BLaER1 treated with 17β-estradiol and CSF1 and Interleukin-3, amounts not matched to agents 10 nM and 100 nM (cell line): ENCODE measurements around the gene PPP1R9A.
A peak's percentile ranks its signal among the peaks of the same experiment; 100 is the strongest.

Experiments used
- H3K27ac ChIP-seq, 11 experiments: shearing (Covaris generic); formaldehyde crosslinking; 2 replicates each; pipeline ENCODE4 v1.8.1; 2022
- H3K27me3 ChIP-seq, 11 experiments: shearing (Covaris generic); formaldehyde crosslinking; 2 replicates each; pipeline ENCODE4 v1.8.1; 2022
- H3K36me3 ChIP-seq, 11 experiments: shearing (Covaris generic); formaldehyde crosslinking; 2 replicates each; pipeline ENCODE4 v1.8.1; 2022
- H3K4me1 ChIP-seq, 10 experiments: shearing (Covaris generic); formaldehyde crosslinking; 2 replicates each; pipeline ENCODE4 v1.8.1; 2022
- H3K4me2 ChIP-seq, 11 experiments: shearing (Covaris generic); formaldehyde crosslinking; 2 replicates each; pipeline ENCODE4 v1.8.1; 2022
- H3K4me3 ChIP-seq, 10 experiments: shearing (Covaris generic); formaldehyde crosslinking; 2 replicates each; pipeline ENCODE4 v1.8.1; 2022
- H3K9ac ChIP-seq, 11 experiments: shearing (Covaris generic); formaldehyde crosslinking; 2 replicates each; pipeline ENCODE4 v1.8.1; 2022
- H3K9me3 ChIP-seq, 11 experiments: shearing (Covaris generic); formaldehyde crosslinking; replicated peaks in 1 of 11; 2 replicates each; pipeline ENCODE4 v1.8.1; 2022
- H4K20me1 ChIP-seq, 11 experiments: shearing (Covaris generic); formaldehyde crosslinking; 2 replicates each; pipeline ENCODE4 v1.8.1; 2022
- Cebpa-rat ChIP-seq, 11 experiments: shearing (Covaris generic); IDR thresholded peaks; 2 replicates each; pipeline ENCODE4 v1.8.1; 2022

The PPP1R9A gene

DNA sequence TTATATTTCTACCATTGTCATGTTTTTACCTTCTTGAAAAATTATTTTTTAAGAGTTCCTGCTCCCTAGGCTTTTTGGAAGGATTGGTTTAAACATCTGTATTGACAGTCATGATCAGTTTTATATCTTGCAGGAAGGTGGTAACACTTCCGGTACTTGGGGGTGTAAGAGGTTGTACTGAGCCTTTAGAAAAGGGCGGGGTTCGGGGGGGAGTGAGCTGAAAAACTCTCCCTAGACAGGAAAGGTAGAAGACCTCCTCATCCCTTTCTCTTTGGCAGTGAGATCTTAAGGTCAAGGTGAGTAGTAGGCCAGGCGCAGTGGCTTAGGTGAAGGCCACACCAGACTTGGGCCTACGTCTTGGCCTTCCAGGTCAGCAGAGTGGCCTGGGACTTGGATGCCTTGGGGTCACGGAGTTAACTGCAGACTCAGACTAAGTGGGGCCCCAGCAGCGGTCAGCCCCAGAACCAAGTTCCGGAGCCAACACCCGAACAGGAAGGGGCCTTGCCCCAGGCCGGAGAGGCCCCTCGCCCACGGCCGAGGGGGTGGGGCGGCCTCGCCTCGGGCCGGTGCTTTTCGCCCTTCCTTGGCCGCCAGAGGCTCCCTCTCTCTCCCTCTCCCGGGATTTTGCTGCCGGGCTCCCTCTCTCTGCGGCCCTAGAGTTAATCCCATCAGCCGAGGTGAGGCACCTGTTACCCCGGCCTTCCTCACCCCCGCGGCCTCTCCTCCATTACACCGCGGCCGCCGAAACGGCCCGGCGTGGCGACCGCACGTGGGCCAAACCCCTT lies at the start of gene PPP1R9A:
Gene PPP1R9A, plus strand, starts transcription at position 569 of the 785 bp plus-strand sequence. CDS start 2,520 bp downstream, outside the sequence.
- no peaks in the 10 kb centered on the region for H4K20me1 ChIP-seq
- H3K36me3 ChIP-seq = no peaks in the 10 kb centered on the region
- H3K4me2 ChIP-seq = no peak within 1 kb of the TSS
- no peaks in the 10 kb centered on the region for H3K4me1 ChIP-seq
- no peak for TF ChIP-seq Cebpa-rat (IDR thresholded peaks at IDR 0.05)
- H3K4me3 ChIP-seq = no peak within 1 kb of the TSS
- H3K27me3 ChIP-seq = no peaks in the 10 kb centered on the region; a peak in 1 of 22 replicates
- H3K27ac ChIP-seq = no peak within 1 kb of the TSS
- no peak within 1 kb of the TSS for H3K9ac ChIP-seq
- peaks cover 5 to 14% (median 11%) of the 10 kb centered on the region in 11 experiments; a peak in 15 of 22 replicates for H3K9me3 ChIP-seq

DNA sequence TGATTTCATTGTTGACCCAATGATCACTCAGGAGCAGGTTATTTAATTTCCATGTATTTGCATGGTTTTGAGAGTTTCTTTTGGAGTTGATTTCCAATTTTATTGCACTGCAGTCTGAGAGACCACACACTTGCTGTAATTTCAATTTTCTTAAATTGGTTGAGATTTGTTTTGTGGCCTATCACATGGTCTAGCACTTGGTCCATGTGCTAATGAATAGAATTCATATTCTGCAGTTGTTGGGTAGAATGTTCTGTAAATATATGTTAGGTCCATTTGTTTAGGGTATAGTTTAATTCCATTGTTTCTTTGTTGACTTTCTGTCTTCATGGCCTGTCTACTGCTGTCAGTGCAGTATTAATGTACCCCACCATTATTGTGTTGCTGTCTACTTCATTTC lies 36.3 kb upstream of the PPP1R9A start:
- H4K20me1 ChIP-seq = no peaks in the 10 kb centered on the region
- H3K27ac ChIP-seq = no peak overlapping the region
- H3K4me1 ChIP-seq = peaks cover 0 to 8% (median 6%) of the 10 kb centered on the region in 10 experiments; a peak in 10 of 20 replicates
- H3K4me2 ChIP-seq = no peak overlapping the region
- H3K4me3 ChIP-seq = no peak overlapping the region
- H3K9me3 ChIP-seq = peaks cover 0 to 8% (median 0%) of the 10 kb centered on the region in 11 experiments; a peak in 1 of 22 replicates
- no peak overlapping the region for H3K9ac ChIP-seq
- no peaks in the 10 kb centered on the region for H3K27me3 ChIP-seq
- H3K36me3 ChIP-seq = no peaks in the 10 kb centered on the region
- no peak for TF ChIP-seq Cebpa-rat (IDR thresholded peaks at IDR 0.05)

DNA sequence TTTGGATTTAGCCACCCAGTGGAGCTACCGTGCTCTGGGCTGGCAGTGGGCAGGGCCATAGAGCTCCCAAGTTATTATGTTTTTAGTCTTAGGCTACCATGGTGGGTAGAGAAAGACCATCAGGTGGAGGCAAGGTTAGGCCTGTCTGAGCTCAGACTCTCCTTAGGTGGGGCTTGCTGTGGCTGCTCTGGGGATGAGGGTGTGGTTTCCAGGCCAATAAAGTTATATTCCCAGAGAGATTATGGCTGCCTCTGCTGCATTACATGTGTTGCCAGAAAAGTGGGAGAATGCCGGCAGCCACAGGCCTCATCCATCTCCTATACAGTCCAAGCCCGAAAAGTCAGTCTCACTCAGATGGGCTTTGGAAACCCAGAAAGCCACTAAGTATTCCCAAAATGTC lies 34.2 kb upstream of the PPP1R9A start:
- Histone ChIP-seq H3K9me3 (peaks cover 6 to 29% (median 12%) of the 10 kb centered on the region in 11 experiments), H4K20me1 (no peaks in the 10 kb centered on the region), H3K9ac (no peak overlapping the region), H3K36me3 (no peaks in the 10 kb centered on the region), H3K4me3 (no peak overlapping the region), H3K4me2 (peak overlapping the region in 8 of 11 experiments; percentile 23 to 59 (median 44); a peak in 14 of 22 replicates), H3K4me1 (peaks cover 0 to 8% (median 6%) of the 10 kb centered on the region in 10 experiments; a peak in 10 of 20 replicates), H3K27ac (no peak overlapping the region), H3K27me3 (no peaks in the 10 kb centered on the region)
- TF ChIP-seq Cebpa-rat (IDR thresholded peaks at IDR 0.05) = no peak

DNA sequence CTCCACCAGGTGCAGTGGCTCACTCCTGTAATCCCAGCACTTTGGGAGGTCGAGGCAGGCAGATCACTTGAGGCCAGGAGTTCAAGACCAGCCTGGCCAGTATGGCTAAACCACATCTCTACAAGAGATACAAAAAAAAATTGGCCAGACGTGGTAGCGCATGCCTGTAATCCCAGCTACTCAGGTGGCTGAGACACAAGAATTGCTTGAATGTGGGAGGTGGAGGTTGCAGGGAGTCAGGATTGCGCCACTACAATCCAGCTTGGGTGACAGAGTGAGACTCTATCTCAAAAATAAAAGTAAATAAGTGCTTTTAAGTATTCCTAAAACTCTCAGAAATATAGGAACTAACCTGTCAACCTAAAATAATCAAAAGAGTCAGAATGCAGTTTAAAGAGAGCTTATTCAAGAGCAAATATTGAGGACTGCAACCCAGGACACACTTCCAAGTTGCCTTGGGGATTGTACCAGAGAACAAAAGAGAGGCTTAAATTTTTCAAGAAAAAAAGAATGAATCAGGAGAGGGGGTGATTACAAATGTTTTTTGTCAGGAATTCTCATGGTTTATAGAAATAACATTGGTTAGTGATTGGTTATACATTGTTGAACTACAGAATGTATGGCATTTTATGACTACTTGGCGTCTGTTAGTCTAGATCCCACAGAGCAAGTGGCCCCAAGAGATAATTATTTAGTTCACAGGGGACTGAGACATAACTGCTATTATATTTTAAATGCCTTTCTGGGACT lies 33.2 kb upstream of the PPP1R9A start:
- Histone ChIP-seq H3K36me3 (no peaks in the 10 kb centered on the region), H3K4me2 (no peak overlapping the region), H4K20me1 (no peaks in the 10 kb centered on the region), H3K9me3 (peaks cover 16 to 34% (median 21%) of the 10 kb centered on the region in 11 experiments), H3K27ac (no peak overlapping the region), H3K27me3 (no peaks in the 10 kb centered on the region), H3K9ac (no peak overlapping the region), H3K4me3 (no peak overlapping the region), H3K4me1 (peaks cover 0 to 8% (median 6%) of the 10 kb centered on the region in 10 experiments; a peak in 10 of 20 replicates)
- no peak for TF ChIP-seq Cebpa-rat (IDR thresholded peaks at IDR 0.05)

DNA sequence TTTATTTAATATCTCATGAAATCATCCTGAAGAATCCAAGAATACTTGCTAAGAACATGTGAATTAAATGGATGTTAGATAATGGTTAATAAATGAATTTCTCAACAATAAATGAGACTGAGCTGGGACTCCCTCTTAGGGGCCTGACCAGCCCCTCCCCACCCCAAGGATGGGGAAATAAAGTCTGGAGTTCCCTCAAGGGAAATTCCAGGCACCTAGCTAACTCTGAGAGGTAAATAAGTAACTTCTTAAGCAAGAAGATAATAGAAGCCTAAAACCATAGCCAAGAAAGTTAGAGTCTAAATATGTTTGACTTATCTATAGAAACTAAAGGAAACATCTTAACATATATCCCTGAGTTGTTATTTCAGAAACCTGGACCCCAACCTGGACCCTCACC lies 32.2 kb upstream of the PPP1R9A start:
- Histone ChIP-seq H3K9ac (no peak overlapping the region), H3K36me3 (no peaks in the 10 kb centered on the region), H3K4me2 (no peak overlapping the region), H3K4me3 (no peak overlapping the region), H4K20me1 (no peaks in the 10 kb centered on the region), H3K27me3 (no peaks in the 10 kb centered on the region), H3K4me1 (peaks cover 0 to 8% (median 6%) of the 10 kb centered on the region in 10 experiments; a peak in 10 of 20 replicates), H3K9me3 (peaks cover 16 to 33% (median 22%) of the 10 kb centered on the region in 11 experiments), H3K27ac (no peak overlapping the region)
- no peak for TF ChIP-seq Cebpa-rat (IDR thresholded peaks at IDR 0.05)

DNA sequence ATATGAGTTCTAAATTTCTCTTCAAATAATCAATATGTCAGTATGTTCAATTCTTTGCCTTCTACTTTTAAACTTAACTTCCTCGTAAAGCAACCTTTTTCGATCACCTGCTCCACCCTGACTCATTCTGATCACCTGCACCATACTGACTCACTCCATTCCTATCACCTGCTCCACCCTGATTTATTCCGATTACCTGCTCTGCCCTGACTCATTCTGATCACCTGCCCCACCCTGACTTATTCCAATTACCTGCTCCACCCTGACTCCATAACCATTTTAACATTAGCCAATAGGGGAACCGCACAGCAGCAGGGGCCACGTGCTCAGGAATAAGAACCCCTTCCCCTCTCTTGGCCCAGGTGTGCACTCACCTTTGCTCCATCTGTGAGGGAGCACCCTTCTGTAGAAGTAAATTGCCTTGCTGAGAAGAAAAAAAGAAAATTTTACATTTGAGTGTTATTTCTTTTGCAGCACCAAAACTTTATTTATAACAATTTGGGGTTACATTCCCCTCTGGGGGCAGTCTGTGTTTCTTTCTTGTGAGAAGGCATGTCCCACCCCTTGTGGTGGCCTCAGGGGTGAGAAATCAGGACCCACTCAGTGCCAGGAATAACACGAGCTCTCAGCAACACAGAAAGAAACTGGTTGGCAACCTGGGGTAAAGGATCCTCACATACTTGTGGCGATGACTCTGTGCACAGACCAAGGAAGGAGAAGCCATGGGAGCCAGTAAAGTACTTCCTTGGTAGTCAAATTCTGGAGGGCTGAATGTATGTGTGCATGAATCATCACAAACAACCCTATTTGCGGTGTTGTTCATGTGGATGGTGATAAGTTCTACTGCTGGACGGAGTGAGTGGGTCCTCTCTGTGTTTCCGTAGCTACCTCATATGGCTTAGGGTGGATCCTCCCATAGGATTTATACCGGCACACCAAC lies 29.4 kb upstream of the PPP1R9A start:
- Histone ChIP-seq H3K9me3 (peaks cover 16 to 33% (median 22%) of the 10 kb centered on the region in 11 experiments), H3K4me3 (no peak overlapping the region), H4K20me1 (no peaks in the 10 kb centered on the region), H3K4me2 (no peak overlapping the region), H3K36me3 (no peaks in the 10 kb centered on the region), H3K27me3 (no peaks in the 10 kb centered on the region), H3K9ac (no peak overlapping the region), H3K27ac (no peak overlapping the region), H3K4me1 (peaks cover 0 to 6% (median 5%) of the 10 kb centered on the region in 10 experiments; a peak in 10 of 20 replicates)
- TF ChIP-seq Cebpa-rat (IDR thresholded peaks at IDR 0.05) = no peak

DNA sequence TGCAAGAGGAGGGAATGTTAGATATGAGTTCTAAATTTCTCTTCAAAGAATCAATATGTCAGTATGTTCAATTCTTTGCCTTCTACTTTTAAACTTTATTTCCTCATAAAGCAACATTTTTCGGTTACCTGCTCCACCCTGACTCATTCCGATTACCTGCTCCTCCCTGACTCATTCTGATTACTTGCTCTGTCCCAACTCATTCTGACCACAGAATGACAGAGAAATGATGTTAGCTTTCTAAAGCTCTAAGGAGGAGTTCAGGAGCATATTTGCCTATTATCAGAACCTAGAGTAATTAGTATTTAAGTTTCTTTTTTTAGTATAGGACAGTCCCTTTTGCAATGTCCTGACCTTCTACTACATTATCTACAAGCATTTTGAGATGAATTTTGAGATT lies 24.5 kb upstream of the PPP1R9A start:
- H3K9me3 ChIP-seq = peaks cover 9 to 18% (median 13%) of the 10 kb centered on the region in 11 experiments
- H3K4me1 ChIP-seq = no peaks in the 10 kb centered on the region
- TF ChIP-seq Cebpa-rat (IDR thresholded peaks at IDR 0.05) = no peak
- H3K36me3 ChIP-seq = no peaks in the 10 kb centered on the region
- H3K27ac ChIP-seq = no peak overlapping the region
- no peaks in the 10 kb centered on the region for H4K20me1 ChIP-seq
- no peak overlapping the region for H3K4me2 ChIP-seq
- H3K27me3 ChIP-seq = no peaks in the 10 kb centered on the region
- no peak overlapping the region for H3K9ac ChIP-seq
- no peak overlapping the region for H3K4me3 ChIP-seq

DNA sequence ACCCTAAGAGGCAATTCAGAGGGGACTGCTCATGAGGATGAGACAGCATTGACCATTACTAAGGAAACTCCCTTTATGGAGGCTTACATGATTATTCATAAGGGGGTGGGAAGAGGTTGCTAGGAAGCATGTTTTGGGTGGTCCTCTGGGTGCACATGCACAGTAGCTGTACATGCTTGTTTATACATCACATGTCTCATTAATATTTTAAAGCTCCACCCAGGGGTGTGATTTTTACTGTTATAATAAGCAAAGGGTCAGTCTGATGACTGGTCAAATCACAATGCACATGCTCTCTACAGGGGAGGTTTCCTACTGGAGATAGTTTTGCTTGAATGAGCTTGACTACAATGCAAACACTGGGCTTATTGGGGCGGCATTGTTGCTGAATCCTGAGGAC lies 23.8 kb upstream of the PPP1R9A start:
- TF ChIP-seq Cebpa-rat (IDR thresholded peaks at IDR 0.05) = no peak
- no peak overlapping the region for H3K9ac ChIP-seq
- H3K4me2 ChIP-seq = no peak overlapping the region
- H3K27me3 ChIP-seq = no peaks in the 10 kb centered on the region
- peaks cover 2 to 11% (median 6%) of the 10 kb centered on the region in 11 experiments for H3K9me3 ChIP-seq
- H4K20me1 ChIP-seq = no peaks in the 10 kb centered on the region
- no peaks in the 10 kb centered on the region for H3K36me3 ChIP-seq
- H3K27ac ChIP-seq = no peak overlapping the region
- H3K4me3 ChIP-seq = no peak overlapping the region
- no peaks in the 10 kb centered on the region; a peak in 1 of 20 replicates for H3K4me1 ChIP-seq
